ES-I3 (cell line): Measurements from ENCODE around the gene MED1.
"Not testable (repeated sequence)": the region's sequence is repeated elsewhere in the genome, so short reads cannot be mapped to it uniquely, and the experiment has no call there.

Experiments
- H3K36me3 ChIP-seq: 2 replicates; pipeline ENCODE4 v1.6.1; 2013; ENCODE audit warnings: mild to moderate bottlenecking, low read length, control low read depth, moderate library complexity; ENCODE audit not compliant: insufficient read depth
- H3K4me1 ChIP-seq: 2 replicates; pipeline ENCODE4 v1.6.1; 2013; ENCODE audit warnings: mild to moderate bottlenecking, control low read depth, low read length; ENCODE audit not compliant: insufficient read depth
- H3K9ac ChIP-seq: 2 replicates; pipeline ENCODE4 v1.6.1; 2013; ENCODE audit warnings: low read depth, mild to moderate bottlenecking, low read length, moderate library complexity
- H3K9me3 ChIP-seq: 2 replicates; pipeline ENCODE4 v1.6.1; 2013; ENCODE audit warnings: mild to moderate bottlenecking, low read length, moderate library complexity; ENCODE audit not compliant: control insufficient read depth, insufficient read depth

Gene MED1, protein sequence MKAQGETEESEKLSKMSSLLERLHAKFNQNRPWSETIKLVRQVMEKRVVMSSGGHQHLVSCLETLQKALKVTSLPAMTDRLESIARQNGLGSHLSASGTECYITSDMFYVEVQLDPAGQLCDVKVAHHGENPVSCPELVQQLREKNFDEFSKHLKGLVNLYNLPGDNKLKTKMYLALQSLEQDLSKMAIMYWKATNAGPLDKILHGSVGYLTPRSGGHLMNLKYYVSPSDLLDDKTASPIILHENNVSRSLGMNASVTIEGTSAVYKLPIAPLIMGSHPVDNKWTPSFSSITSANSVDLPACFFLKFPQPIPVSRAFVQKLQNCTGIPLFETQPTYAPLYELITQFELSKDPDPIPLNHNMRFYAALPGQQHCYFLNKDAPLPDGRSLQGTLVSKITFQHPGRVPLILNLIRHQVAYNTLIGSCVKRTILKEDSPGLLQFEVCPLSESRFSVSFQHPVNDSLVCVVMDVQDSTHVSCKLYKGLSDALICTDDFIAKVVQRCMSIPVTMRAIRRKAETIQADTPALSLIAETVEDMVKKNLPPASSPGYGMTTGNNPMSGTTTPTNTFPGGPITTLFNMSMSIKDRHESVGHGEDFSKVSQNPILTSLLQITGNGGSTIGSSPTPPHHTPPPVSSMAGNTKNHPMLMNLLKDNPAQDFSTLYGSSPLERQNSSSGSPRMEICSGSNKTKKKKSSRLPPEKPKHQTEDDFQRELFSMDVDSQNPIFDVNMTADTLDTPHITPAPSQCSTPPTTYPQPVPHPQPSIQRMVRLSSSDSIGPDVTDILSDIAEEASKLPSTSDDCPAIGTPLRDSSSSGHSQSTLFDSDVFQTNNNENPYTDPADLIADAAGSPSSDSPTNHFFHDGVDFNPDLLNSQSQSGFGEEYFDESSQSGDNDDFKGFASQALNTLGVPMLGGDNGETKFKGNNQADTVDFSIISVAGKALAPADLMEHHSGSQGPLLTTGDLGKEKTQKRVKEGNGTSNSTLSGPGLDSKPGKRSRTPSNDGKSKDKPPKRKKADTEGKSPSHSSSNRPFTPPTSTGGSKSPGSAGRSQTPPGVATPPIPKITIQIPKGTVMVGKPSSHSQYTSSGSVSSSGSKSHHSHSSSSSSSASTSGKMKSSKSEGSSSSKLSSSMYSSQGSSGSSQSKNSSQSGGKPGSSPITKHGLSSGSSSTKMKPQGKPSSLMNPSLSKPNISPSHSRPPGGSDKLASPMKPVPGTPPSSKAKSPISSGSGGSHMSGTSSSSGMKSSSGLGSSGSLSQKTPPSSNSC (N-terminal part only)

DNA sequence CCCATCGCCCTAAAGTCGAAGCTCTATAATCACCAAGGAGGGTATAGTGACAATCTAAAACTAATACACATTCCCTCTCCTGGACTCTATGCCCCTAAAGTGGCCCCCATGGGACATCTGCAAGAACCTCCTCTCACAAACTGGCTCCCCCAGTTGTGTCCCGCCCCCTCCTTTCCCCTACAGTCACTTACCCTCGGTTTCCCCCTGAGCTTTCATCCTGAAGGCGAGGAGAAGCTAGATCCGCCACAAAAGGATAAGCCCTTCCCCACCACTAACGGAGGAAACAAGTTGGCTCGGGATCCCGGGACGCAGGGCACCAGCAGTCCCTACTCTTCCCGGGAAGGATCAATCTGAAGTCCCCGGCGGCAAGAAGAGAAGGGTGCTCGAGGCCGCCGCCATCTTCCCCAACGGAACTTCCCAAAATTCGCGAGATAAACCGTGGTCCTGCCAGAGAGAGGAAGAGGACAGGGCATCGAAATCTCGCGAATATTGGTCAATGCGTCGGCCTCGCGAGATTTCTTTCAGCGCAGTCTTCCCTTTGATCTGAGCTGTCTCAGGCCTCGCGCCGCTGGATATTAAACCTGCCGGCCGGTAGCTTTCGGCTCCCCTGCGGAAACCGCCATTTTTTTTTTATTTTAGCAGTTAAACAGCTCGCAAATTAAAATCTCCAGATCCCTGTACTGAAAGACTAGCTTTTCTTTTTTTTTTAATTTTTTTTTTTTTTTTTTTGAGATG, at the start of gene MED1:
Gene MED1 (minus strand): TSS at position 417 of the 735 bp plus-strand sequence. CDS start 201 bp downstream, at position 216.
- peaks cover 3% of the 10 kb centered on the region for H3K36me3 ChIP-seq
- H3K9me3 ChIP-seq, result no peaks in the 10 kb centered on the region
- H3K9ac ChIP-seq, result peak within 1 kb of the TSS; percentile 98
- no peaks in the 10 kb centered on the region for H3K4me1 ChIP-seq

DNA sequence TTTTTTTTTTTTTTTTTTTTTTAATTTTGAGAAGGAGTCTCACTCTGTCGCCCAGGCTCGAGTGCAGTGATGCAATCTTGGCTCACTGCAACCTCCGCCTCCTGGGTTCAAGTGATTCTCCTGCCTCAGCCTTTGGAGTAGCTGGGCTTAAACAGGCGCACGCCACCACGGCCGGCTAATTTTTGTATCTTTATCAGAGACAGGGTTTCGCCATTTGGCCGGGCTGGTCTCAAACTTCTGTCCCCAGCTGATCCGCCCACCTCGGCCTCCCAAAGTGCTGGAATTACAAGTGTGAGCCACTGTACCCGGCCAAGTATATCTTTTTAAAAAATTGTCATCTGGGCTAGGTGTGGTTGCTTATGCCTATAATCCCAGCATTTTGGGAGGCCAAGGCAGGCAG, 45.9 kb upstream of the MED1 start:
- H3K36me3 ChIP-seq, H3K9me3 ChIP-seq, H3K4me1 ChIP-seq, H3K9ac ChIP-seq: not testable (repeated sequence)

DNA sequence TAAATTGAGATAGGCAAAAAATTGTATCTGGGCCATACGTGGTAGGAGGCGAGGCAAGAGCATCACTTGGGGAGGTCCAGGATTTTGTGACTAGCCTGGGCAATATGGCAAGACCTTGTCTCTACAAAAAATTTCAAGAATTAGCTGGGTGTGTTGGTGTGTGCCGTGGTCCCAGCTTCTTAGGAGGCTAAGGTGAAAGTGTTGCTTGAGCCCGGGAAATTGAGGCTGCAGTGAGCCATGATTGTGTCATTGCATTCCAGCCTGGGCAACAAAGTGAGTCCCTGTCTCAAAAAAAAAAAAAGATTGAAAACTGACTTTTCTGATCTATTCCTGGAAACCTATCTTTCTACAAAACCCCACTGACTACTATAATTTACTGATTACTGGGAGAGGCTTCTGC, 36.9 kb upstream of the MED1 start:
- Histone ChIP-seq H3K36me3 (peaks cover 4% of the 10 kb centered on the region), H3K9me3 (no peaks in the 10 kb centered on the region), H3K9ac (no peak overlapping the region), H3K4me1 (no peaks in the 10 kb centered on the region)

DNA sequence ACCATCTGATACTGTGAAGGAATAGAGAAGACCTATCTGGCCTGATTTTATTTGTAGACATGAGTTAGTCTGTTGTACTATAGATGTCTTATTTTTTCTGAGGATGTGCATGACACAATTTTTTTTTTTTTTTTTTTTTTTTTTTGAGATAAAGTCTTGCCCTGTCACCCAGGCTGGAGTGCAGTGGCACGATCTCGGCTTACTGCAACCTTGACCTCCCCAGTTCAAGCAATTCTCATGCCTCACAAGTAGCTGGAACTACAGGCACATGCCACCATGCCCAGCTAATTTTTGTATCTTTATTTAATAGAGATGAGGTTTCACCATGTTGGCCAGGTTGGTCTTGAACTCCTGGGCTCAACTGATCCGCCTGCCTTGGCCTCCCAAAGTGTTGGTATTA, 36.4 kb upstream of the MED1 start:
- H3K9ac ChIP-seq, H3K9me3 ChIP-seq, H3K36me3 ChIP-seq, H3K4me1 ChIP-seq: not testable (repeated sequence)

DNA sequence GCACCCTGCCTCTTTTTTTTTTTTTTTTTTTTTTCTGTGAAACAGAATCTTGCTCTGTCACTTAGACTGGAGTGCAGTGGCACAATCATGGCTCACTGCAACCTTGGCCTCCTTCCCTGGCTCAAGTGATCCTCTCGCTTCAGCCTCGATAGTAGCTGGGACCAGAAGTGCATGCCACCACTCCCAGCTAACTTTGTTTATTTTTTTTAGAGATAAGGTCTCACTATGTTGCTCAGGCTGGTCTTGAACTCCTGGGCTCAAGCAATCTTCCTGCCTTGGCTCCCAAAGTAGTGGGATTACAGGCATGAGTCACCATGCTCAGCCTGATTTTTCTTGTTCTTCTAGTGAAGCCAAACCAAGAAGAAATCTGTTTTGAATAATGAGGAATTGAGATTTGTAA, 35.2 kb upstream of the MED1 start:
- Histone ChIP-seq H3K9ac (no peak overlapping the region), H3K9me3 (no peaks in the 10 kb centered on the region), H3K4me1 (no peaks in the 10 kb centered on the region), H3K36me3 (peaks cover 4% of the 10 kb centered on the region)

DNA sequence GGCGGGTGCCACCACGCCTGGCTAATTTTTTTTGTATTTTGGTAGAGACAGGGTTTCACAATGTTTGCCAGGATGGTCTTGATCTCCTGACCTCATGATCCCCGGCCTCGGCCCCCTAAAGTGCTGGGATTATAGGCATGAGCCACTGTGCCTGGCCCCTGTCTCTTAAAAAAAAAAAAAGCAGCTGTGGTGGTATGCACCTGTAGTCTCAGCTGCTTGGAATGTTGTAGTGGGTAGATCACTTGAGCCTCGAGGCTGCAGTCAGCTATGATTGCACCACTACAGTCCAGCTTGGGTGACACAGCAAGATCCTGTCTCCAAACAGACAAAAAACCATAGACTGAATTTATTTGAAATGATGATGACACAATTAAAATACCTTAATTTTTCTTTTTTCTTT, 34.5 kb upstream of the MED1 start:
- Histone ChIP-seq H3K36me3 (peaks cover 2% of the 10 kb centered on the region; the same call in 1 of the 2 replicates), H3K9ac (no peak overlapping the region), H3K4me1 (no peaks in the 10 kb centered on the region), H3K9me3 (no peaks in the 10 kb centered on the region)

DNA sequence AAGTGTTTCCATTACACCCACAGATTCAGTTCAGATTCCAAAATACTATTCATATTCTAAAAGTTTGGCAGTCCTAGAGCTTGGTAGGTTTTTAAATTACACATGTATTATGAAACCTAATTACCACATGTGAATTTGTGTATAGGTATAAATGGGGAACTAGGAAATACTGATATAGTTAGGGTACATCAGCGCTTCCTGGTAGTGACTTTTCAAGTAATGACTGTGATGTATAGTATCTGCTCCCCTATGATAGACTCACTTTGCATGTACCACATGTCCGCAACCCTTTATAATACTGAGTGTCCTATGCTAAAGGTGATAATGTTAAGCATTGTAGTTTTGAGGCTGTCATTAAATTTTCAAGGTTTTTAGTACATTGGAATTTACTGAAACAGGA, 33.1 kb upstream of the MED1 start:
- H3K36me3 ChIP-seq, result no peaks in the 10 kb centered on the region
- no peak overlapping the region for H3K9ac ChIP-seq
- H3K9me3 ChIP-seq, result no peaks in the 10 kb centered on the region
- H3K4me1 ChIP-seq, result no peaks in the 10 kb centered on the region

DNA sequence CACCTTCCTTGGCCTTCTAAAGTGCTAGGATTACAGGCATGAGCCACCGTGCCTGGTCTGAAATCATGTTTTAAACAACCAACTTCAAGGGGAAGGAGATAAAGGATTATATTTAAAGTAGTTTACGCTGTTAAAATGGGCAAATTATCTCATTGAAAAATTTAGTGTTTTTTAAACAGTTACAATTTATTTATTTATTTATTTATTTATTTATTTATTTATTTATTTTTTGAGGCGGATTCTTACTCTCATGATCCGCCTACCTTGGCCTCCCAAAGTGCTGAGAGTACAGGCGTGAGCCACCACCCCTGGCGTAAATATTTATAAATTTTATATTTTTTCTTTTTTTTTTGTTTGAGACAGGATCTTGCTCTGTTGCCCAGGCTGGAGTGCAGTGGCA, 32.4 kb upstream of the MED1 start:
- H3K36me3 ChIP-seq, result peaks cover 3% of the 10 kb centered on the region; the same call in 1 of the 2 replicates
- no peaks in the 10 kb centered on the region for H3K4me1 ChIP-seq
- no peak overlapping the region for H3K9ac ChIP-seq
- H3K9me3 ChIP-seq, result no peaks in the 10 kb centered on the region

DNA sequence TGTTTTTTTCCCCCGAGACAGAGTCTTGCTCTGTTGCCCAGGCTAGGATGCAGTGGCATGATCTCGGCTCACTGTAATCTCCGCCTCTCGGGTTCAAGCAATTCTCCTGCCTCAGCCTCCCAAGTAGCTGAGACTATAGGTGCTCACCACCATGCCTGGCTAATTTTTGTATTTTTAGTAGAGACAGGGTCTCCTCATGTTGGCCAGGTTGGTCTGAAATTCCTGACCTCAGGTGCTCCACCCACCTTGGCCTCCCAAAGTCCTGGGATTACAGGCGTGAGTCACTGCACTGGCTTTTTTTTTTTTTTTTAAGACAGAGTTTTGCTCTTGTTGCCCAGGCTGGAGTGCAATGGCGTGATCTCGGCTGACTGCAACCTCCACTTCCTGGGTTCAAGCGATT, 28.6 kb upstream of the MED1 start:
- not testable (repeated sequence) for H3K9ac ChIP-seq, H3K9me3 ChIP-seq, H3K36me3 ChIP-seq, H3K4me1 ChIP-seq

DNA sequence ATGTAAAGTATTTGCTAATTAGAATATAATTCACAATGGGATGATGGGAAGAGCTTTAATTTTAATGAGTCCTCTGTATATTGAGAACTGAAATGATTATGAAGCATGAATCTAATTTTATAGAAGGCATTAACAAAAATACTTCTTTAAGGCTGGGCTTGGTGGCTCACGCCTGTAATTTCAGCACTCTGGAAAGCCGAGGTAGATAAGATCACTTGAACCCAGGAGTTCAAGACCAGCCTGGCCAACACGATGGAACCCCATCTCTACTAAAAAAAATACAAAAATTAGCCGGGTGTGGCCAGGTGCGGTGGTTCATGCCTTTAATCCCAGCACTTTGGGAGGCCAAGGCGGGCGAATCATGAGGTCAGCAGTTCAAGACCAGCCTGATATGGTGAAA, 22.2 kb upstream of the MED1 start:
- Histone ChIP-seq H3K36me3 (peaks cover 5% of the 10 kb centered on the region), H3K4me1 (no peaks in the 10 kb centered on the region), H3K9me3 (no peaks in the 10 kb centered on the region), H3K9ac (no peak overlapping the region)

DNA sequence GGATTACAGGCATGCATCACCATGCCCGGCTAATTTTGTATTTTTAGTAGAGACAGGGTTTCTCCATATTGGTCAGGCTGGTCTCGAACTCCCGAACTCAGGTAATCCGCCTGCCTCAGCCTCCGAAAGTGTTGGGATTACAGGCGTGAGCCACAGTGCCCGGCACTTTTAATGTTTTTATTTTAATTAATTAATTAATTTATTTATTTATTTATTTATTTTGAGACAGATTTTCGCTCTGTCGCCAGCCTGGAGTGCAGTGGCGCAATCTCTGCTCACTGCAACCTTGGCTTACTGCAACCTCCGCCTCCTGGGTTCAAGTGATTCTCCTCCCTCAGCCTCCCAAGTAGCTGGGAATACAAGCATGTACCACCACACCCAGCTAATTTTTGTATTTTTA, 17.5 kb upstream of the MED1 start:
- H3K9me3 ChIP-seq, H3K4me1 ChIP-seq, H3K9ac ChIP-seq, H3K36me3 ChIP-seq: not testable (repeated sequence)

DNA sequence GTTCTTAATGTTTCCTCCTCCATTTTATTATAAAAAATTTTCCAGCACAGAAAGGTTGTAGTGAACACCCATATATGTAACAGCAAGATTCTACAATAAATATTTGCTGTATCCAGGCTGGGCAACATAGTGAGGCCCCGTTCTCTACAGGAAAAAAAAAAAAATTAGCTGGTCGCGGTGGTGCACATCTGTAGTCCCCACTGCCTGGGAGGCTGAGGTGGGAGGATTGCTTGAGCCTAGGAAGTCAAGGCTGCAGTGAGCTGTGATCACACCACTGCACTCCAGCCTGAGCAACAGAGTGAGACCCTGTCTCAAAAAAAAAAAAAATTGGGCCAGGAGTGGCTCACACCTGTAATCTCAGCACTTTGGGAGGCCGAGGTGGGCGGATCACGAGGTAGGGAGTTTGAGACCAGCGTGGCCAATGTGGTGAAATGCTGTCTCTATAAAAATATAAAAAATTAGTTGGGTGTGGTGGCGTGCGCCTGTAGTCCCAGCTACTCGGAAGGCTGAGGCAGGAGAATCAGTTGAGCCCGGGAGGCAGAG, 13.6 kb upstream of the MED1 start:
- not testable (repeated sequence) for H3K4me1 ChIP-seq, H3K9me3 ChIP-seq, H3K9ac ChIP-seq, H3K36me3 ChIP-seq

DNA sequence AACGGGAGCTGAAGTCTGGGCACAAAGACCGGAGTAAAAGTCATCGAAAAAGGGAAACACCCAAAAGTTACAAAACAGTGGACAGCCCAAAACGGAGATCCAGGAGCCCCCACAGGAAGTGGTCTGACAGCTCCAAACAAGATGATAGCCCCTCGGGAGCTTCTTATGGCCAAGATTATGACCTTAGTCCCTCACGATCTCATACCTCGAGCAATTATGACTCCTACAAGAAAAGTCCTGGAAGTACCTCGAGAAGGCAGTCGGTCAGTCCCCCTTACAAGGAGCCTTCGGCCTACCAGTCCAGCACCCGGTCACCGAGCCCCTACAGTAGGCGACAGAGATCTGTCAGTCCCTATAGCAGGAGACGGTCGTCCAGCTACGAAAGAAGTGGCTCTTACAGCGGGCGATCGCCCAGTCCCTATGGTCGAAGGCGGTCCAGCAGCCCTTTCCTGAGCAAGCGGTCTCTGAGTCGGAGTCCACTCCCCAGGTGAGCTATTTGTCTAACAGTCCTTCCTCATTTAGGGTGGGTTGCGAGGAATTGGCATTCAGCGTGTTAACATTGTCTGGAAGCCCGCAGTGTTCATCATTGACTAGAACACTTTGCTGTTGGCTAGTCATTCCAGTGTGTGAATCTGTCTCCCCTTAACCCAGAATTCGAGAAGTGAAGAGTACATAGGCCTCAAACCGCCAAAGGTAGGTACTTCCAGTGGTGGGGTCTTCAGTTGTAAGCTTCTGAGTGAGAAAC, 11.7 kb upstream of the MED1 start:
- H3K4me1 ChIP-seq, result no peaks in the 10 kb centered on the region

More for the DNA sequence above, 11.7 kb upstream of the MED1 start:
- Histone ChIP-seq H3K9me3 (no peaks in the 10 kb centered on the region), H3K36me3 (no peaks in the 10 kb centered on the region), H3K9ac (peak overlapping the region; percentile 99)
